Uterus (tissue), 4 donors: ENCODE results near the gene PRKAR2A. TPM values are rescaled to one million over a fixed set of nuclear protein-coding genes. Genes with fewer than 3 reads are reported as not detected.

ENCODE experiments used
- DNase-seq, 2 donors: peaks; one replicate each; pipeline ENCODE4 v3.0.0-alpha.2; 2019 to 2020
- H3K27ac ChIP-seq, 2 donors: fragments of 200-600 bp; sonication (generic); 1 replicate in 1 of 2; 2 replicates in 1 of 2; pipeline ENCODE4 v1.5.1; 2016 to 2018
- H3K27me3 ChIP-seq, 2 donors: fragments of 200-600 bp; sonication (generic); one replicate each; pipeline ENCODE4 v1.5.1; 2018 to 2019; ENCODE audit warnings: control low read depth in 1 of 2
- H3K36me3 ChIP-seq, 2 donors: fragments of 200-600 bp; sonication (generic); one replicate each; pipeline ENCODE4 v1.5.1; 2019; ENCODE audit warnings: control low read depth in 1 of 2
- H3K4me1 ChIP-seq, 2 donors: fragments of 200-600 bp; sonication (generic); one replicate each; pipeline ENCODE4 v1.5.1; 2018 to 2019; ENCODE audit warnings: control low read depth in 1 of 2
- H3K4me3 ChIP-seq, 2 donors: fragments of 200-600 bp; sonication (generic); 1 replicate in 1 of 2; 2 replicates in 1 of 2; pipeline ENCODE4 v1.5.1; 2018 to 2019; ENCODE audit warnings: mild to moderate bottlenecking in 1 of 2
- H3K9me3 ChIP-seq, 2 donors: fragments of 200-600 bp; sonication (generic); one replicate each; pipeline ENCODE4 v1.5.1; 2019; ENCODE audit warnings: control low read depth in 1 of 2
- CTCF ChIP-seq, 4 experiments: fragments of 200-600 bp in 2 of 4; fragments of 450-650 bp in 2 of 4; sonication (generic) in 2 of 4; IDR thresholded peaks; one replicate each; pipeline ENCODE4 v1.5.1; 2016 to 2019; ENCODE audit warnings: antibody characterized with exemption in 4 of 4, mild to moderate bottlenecking in 2 of 4, moderate library complexity in 1 of 4
- POLR2A ChIP-seq, 2 donors: fragments of 450-650 bp; IDR thresholded peaks; one replicate each; pipeline ENCODE4 v1.6.1; 2016; ENCODE audit warnings: antibody characterized with exemption in 2 of 2, mild to moderate bottlenecking in 1 of 2, moderate library complexity in 1 of 2
- intact Hi-C: fragments of 100-400 bp; cut with DNase I; formaldehyde crosslinking; loops from one replicate; pipeline ENCODE4 v1.15.1; 2023; ENCODE audit warnings: low total_unique reads
- total RNA-seq, 4 donors: library from RNA; depleted of rRNA in 3 of 4; stranded (reverse); fragments of >200 nt in 3 of 4; gene quantifications; one replicate each; pipeline versions ENCODE4 v1.1.0 to v1.2.4, GENCODE V29; 2014 to 2023
- donor health status: DM: yes; HTN: yes; CAD: no.

PRKAR2A gene
- total RNA-seq, 4 donors from 2014 or later = 5.4 to 59.0 (median 26.3) TPM

- Histone ChIP-seq H3K9me3 (no peaks in the 10 kb centered on the region), H3K4me3 (no peak overlapping the region), H3K36me3 (no peaks in the 10 kb centered on the region), H3K27ac (no peak overlapping the region), H3K27me3 (no peaks in the 10 kb centered on the region), H3K4me1 (no peaks in the 10 kb centered on the region)
- TF ChIP-seq POLR2A (IDR thresholded peaks at IDR 0.05) (no peak), CTCF (IDR thresholded peaks at IDR 0.05) (no peak)
- intact Hi-C loops = no loop called here
- no peak for DNase-seq
Observed at GRCh38 chr3:48855681-48856447, 8.2 kb upstream of the PRKAR2A start.

GRCh38 chr3:48852151-48852550 is 4.5 kb upstream of the PRKAR2A start:
- H3K27me3 ChIP-seq = no peaks in the 10 kb centered on the region
- H3K4me1 ChIP-seq = no peaks in the 10 kb centered on the region
- no peaks in the 10 kb centered on the region for H3K36me3 ChIP-seq
- H3K9me3 ChIP-seq = no peaks in the 10 kb centered on the region
- DNase-seq = no peak
- TF ChIP-seq CTCF (IDR thresholded peaks at IDR 0.05) = no peak
- no peak for TF ChIP-seq POLR2A (IDR thresholded peaks at IDR 0.05)
- intact Hi-C loops = no loop called here
- no peak overlapping the region for H3K4me3 ChIP-seq
- H3K27ac ChIP-seq = no peak overlapping the region

GRCh38 chr3:48851407-48851806 is 3.7 kb upstream of the PRKAR2A start:
- DNase-seq = no peak
- H3K9me3 ChIP-seq = no peaks in the 10 kb centered on the region
- no peaks in the 10 kb centered on the region for H3K27me3 ChIP-seq
- H3K27ac ChIP-seq = no peak overlapping the region
- H3K4me1 ChIP-seq = peaks cover 0 to 3% of the 10 kb centered on the region in 2 donors
- TF ChIP-seq POLR2A (IDR thresholded peaks at IDR 0.05) = no peak
- TF ChIP-seq CTCF (IDR thresholded peaks at IDR 0.05) = no peak
- no peaks in the 10 kb centered on the region for H3K36me3 ChIP-seq
- intact Hi-C loops = no loop called here
- H3K4me3 ChIP-seq = no peak overlapping the region

- H3K4me1 ChIP-seq = peaks cover 0 to 11% of the 10 kb centered on the region in 2 donors
- no peak for DNase-seq
- intact Hi-C loops = no loop called here
- H3K36me3 ChIP-seq = no peaks in the 10 kb centered on the region
- H3K27me3 ChIP-seq = no peaks in the 10 kb centered on the region
- TF ChIP-seq POLR2A (IDR thresholded peaks at IDR 0.05) = no peak
- TF ChIP-seq CTCF (IDR thresholded peaks at IDR 0.05) = no peak
- H3K4me3 ChIP-seq = no peak overlapping the region
- H3K27ac ChIP-seq = peak overlapping the region in 1 of 2 donors; percentile 89
- no peaks in the 10 kb centered on the region for H3K9me3 ChIP-seq
Observed at GRCh38 chr3:48848816-48849515, 1.3 kb upstream of the PRKAR2A start.

- Histone ChIP-seq H3K9me3 (no peaks in the 10 kb centered on the region), H3K27me3 (no peaks in the 10 kb centered on the region), H3K36me3 (no peaks in the 10 kb centered on the region), H3K4me1 (peaks cover 0 to 11% of the 10 kb centered on the region in 2 donors), H3K27ac (peak overlapping the region; percentile 87 to 89), H3K4me3 (peak overlapping the region; percentile 77)
- intact Hi-C loops = no loop called here
- DNase-seq = peak; percentile 76 to 78
- TF ChIP-seq POLR2A (IDR thresholded peaks at IDR 0.05) (no peak), CTCF (IDR thresholded peaks at IDR 0.05) (no peak)
Observed at GRCh38 chr3:48847053-48847503, 596 bp downstream of the PRKAR2A start.
